Measurements from ENCODE around the gene MX2. TPM values are rescaled to one million over a fixed set of nuclear protein-coding genes. Genes with fewer than 3 reads are reported as not detected.

MX2 gene
- total RNA-seq, 2 experiments from 2014 or later, result 3.5 to 10.4 TPM

- no peaks in the 10 kb centered on the region for H4K20me1 ChIP-seq (ENCODE audit: insufficient read depth, low read length)
- BruUV-seq (replicated peaks), result no TSS peak
- H3K9me2 ChIP-seq (ENCODE audit: insufficient read depth, low read length), result no peaks in the 10 kb centered on the region
- ChIA-PET POLR2A (interaction anchor here (1.8 kb wide), 1 partner anchor 8 kb away, joined by 5 read pairs; no protein-coding TSS in a partner anchor), CTCF (ENCODE audit: unreplicated experiment) (no interaction called here)
- H3K27ac ChIP-seq (ENCODE audit: low read depth, low read length, poor library complexity, severe bottlenecking), result no peak overlapping the region
- H3K36me3 ChIP-seq (ENCODE audit: insufficient read depth, low read length), result no peaks in the 10 kb centered on the region
- peaks cover 34% of the 10 kb centered on the region for H3K4me1 ChIP-seq (ENCODE audit: insufficient read depth, low read length, poor library complexity, severe bottlenecking)
- DNase-seq (ENCODE audit: low spot score), result no peak
- no peaks in the 10 kb centered on the region for H3K79me2 ChIP-seq (ENCODE audit: insufficient read depth, low read depth, low read length)
- no peak overlapping the region for H2AFZ ChIP-seq (ENCODE audit: low read length)
- H3K9me3 ChIP-seq (ENCODE audit: low read length), result no peaks in the 10 kb centered on the region
- intact Hi-C loops (cut with micrococcal nuclease; ENCODE audit: unreplicated experiment), result no loop called here
- H3K4me2 ChIP-seq (ENCODE audit: low read length), result no peak overlapping the region
- TF ChIP-seq, protein P1, sequence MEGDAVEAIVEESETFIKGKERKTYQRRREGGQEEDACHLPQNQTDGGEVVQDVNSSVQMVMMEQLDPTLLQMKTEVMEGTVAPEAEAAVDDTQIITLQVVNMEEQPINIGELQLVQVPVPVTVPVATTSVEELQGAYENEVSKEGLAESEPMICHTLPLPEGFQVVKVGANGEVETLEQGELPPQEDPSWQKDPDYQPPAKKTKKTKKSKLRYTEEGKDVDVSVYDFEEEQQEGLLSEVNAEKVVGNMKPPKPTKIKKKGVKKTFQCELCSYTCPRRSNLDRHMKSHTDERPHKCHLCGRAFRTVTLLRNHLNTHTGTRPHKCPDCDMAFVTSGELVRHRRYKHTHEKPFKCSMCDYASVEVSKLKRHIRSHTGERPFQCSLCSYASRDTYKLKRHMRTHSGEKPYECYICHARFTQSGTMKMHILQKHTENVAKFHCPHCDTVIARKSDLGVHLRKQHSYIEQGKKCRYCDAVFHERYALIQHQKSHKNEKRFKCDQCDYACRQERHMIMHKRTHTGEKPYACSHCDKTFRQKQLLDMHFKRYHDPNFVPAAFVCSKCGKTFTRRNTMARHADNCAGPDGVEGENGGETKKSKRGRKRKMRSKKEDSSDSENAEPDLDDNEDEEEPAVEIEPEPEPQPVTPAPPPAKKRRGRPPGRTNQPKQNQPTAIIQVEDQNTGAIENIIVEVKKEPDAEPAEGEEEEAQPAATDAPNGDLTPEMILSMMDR (conservative IDR thresholded peaks at IDR 0.05; ENCODE audit: low read length), result no peak
- no peak for TF ChIP-seq EZH2phosphoT487 (IDR thresholded peaks at IDR 0.05; ENCODE audit: borderline replicate concordance, low read depth, low read length)
- no peak overlapping the region for H3K4me3 ChIP-seq (ENCODE audit: low read depth, low read length, poor library complexity, severe bottlenecking)
These were observed 44.4 kb upstream of the MX2 start for GRCh38 chr21:41317458-41317857.

GRCh38 chr21:41318218-41318617 lies 43.6 kb upstream of the MX2 start:
- intact Hi-C loops (cut with micrococcal nuclease; ENCODE audit: unreplicated experiment), result no loop called here
- no peak overlapping the region for H3K4me2 ChIP-seq (ENCODE audit: low read length)
- no peaks in the 10 kb centered on the region for H3K9me2 ChIP-seq (ENCODE audit: insufficient read depth, low read length)
- DNase-seq (ENCODE audit: low spot score), result no peak
- no peaks in the 10 kb centered on the region for H3K79me2 ChIP-seq (ENCODE audit: insufficient read depth, low read depth, low read length)
- no peak for TF ChIP-seq EZH2phosphoT487 (IDR thresholded peaks at IDR 0.05; ENCODE audit: borderline replicate concordance, low read depth, low read length)
- TF ChIP-seq, protein P1 (conservative IDR thresholded peaks at IDR 0.05; ENCODE audit: low read length), result no peak
- no peaks in the 10 kb centered on the region for H4K20me1 ChIP-seq (ENCODE audit: insufficient read depth, low read length)
- ChIA-PET POLR2A (interaction anchor here (0.5 to 1.8 kb wide), 5 partner anchors 9 to 850 kb away, joined by 3 to 8 read pairs (median 5); no protein-coding TSS in a partner anchor), CTCF (ENCODE audit: unreplicated experiment) (no interaction called here)
- peaks cover 40% of the 10 kb centered on the region for H3K4me1 ChIP-seq (ENCODE audit: insufficient read depth, low read length, poor library complexity, severe bottlenecking)
- BruUV-seq (replicated peaks), result no TSS peak
- no peak overlapping the region for H3K27ac ChIP-seq (ENCODE audit: low read depth, low read length, poor library complexity, severe bottlenecking)
- H3K36me3 ChIP-seq (ENCODE audit: insufficient read depth, low read length), result no peaks in the 10 kb centered on the region
- no peaks in the 10 kb centered on the region for H3K9me3 ChIP-seq (ENCODE audit: low read length)
- H2AFZ ChIP-seq (ENCODE audit: low read length), result no peak overlapping the region
- no peak overlapping the region for H3K4me3 ChIP-seq (ENCODE audit: low read depth, low read length, poor library complexity, severe bottlenecking)

DNA sequence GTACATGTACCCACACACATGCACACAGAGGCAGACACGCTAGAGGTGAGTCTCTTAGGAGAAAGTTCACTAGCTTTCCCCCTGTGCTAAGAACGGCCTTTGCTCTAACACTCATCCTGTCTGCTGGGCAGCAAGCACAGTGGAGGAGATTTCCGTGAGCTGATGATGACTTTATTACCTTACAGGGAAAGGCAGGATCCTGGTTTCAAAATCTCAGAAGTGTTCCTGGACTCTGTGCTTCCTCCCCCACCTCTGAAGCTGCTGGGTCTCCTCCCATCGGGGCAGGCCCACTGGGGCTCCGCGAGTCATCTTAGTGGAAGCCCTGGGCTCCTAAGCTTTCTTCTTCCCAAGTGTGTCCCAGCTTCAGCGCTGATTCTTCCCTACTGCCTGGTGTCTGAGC lies 42.6 kb upstream of the MX2 start:
- H3K9me3 ChIP-seq (ENCODE audit: low read length), result no peaks in the 10 kb centered on the region
- H2AFZ ChIP-seq (ENCODE audit: low read length), result no peak overlapping the region
- no peak overlapping the region for H3K4me2 ChIP-seq (ENCODE audit: low read length)
- H3K27ac ChIP-seq (ENCODE audit: low read depth, low read length, poor library complexity, severe bottlenecking), result no peak overlapping the region
- no peaks in the 10 kb centered on the region for H3K36me3 ChIP-seq (ENCODE audit: insufficient read depth, low read length)
- ChIA-PET CTCF (ENCODE audit: unreplicated experiment) (interaction anchor here (0.6 to 1.0 kb wide), 2 partner anchors 8 to 49 kb away, joined by 3 read pairs; no protein-coding TSS in a partner anchor), POLR2A (interaction anchor here (1.1 to 2.0 kb wide), 4 partner anchors 43 to 108 kb away, joined by 3 to 17 read pairs (median 6); partner anchors contain the start of gene MX2)
- H3K79me2 ChIP-seq (ENCODE audit: insufficient read depth, low read depth, low read length), result no peaks in the 10 kb centered on the region
- BruUV-seq (replicated peaks), result no TSS peak
- no peak for DNase-seq (ENCODE audit: low spot score)
- H4K20me1 ChIP-seq (ENCODE audit: insufficient read depth, low read length), result no peaks in the 10 kb centered on the region
- no peak for TF ChIP-seq EZH2phosphoT487 (IDR thresholded peaks at IDR 0.05; ENCODE audit: borderline replicate concordance, low read depth, low read length)
- TF ChIP-seq, protein P1 (conservative IDR thresholded peaks at IDR 0.05; ENCODE audit: low read length), result no peak
- H3K9me2 ChIP-seq (ENCODE audit: insufficient read depth, low read length), result no peaks in the 10 kb centered on the region
- intact Hi-C loops (cut with micrococcal nuclease; ENCODE audit: unreplicated experiment), result no loop called here
- H3K4me3 ChIP-seq (ENCODE audit: low read depth, low read length, poor library complexity, severe bottlenecking), result no peak overlapping the region
- peaks cover 40% of the 10 kb centered on the region for H3K4me1 ChIP-seq (ENCODE audit: insufficient read depth, low read length, poor library complexity, severe bottlenecking)
